OCI-LY1 (cell line): ENCODE results near the gene C19orf25.
"Not testable (repeated sequence)": the region's sequence is repeated elsewhere in the genome, so short reads cannot be mapped to it uniquely, and the experiment has no call there.

Source experiments
- H2AFZ ChIP-seq: fragments of 200-600 bp; sonication (generic), shearing (Covaris generic); 2 replicates; pipeline ENCODE4 v1.6.0; 2014; ENCODE audit warnings: antibody characterized with exemption, mild to moderate bottlenecking, low read length
- H3F3A ChIP-seq: fragments of 200-600 bp; sonication (generic), shearing (Covaris generic); 2 replicates; pipeline ENCODE4 v1.6.0; 2014; ENCODE audit warnings: mild to moderate bottlenecking, antibody characterized with exemption, low read length, moderate library complexity; ENCODE audit not compliant: insufficient read depth
- H3K27ac ChIP-seq: fragments of 200-600 bp; sonication (generic); 2 replicates; pipeline ENCODE4 v1.5.1; 2014; ENCODE audit warnings: low read length, mixed run types, mild to moderate bottlenecking, low read depth; ENCODE audit not compliant: poor library complexity, severe bottlenecking
- H3K27me3 ChIP-seq: fragments of 200-600 bp; sonication (generic); 2 replicates; pipeline ENCODE4 v1.6.0; 2014; ENCODE audit warnings: antibody characterized with exemption, mild to moderate bottlenecking, low read length, moderate library complexity; ENCODE audit not compliant: insufficient read depth
- H3K36me3 ChIP-seq: fragments of 200-600 bp; sonication (generic); 2 replicates; pipeline ENCODE4 v1.6.1; 2014; ENCODE audit warnings: mild to moderate bottlenecking, antibody characterized with exemption, low read length, moderate library complexity, mixed read lengths; ENCODE audit not compliant: insufficient read depth
- H3K4me1 ChIP-seq: fragments of 200-600 bp; sonication (generic); 2 replicates; pipeline ENCODE4 v1.5.1; 2014; ENCODE audit warnings: mild to moderate bottlenecking, low read length, moderate library complexity; ENCODE audit not compliant: insufficient read depth, severe bottlenecking
- H3K4me2 ChIP-seq: fragments of 200-600 bp; sonication (generic), shearing (Covaris generic); 2 replicates; pipeline ENCODE4 v1.6.1; 2014; ENCODE audit warnings: low read length
- H3K4me3 ChIP-seq: fragments of 200-600 bp; sonication (generic); 2 replicates; pipeline ENCODE4 v1.5.1; 2014; ENCODE audit warnings: low read length, low read depth, mild to moderate bottlenecking, mixed read lengths; ENCODE audit not compliant: poor library complexity, severe bottlenecking
- H3K79me2 ChIP-seq: fragments of 200-600 bp; shearing (Covaris generic); 2 replicates; pipeline ENCODE4 v1.6.1; 2016; ENCODE audit warnings: mixed run types, low read length, mixed read lengths; ENCODE audit not compliant: insufficient read depth
- H3K9ac ChIP-seq: fragments of 200-600 bp; sonication (generic), shearing (Covaris generic); 2 replicates; pipeline ENCODE4 v1.6.1; 2014; ENCODE audit warnings: mild to moderate bottlenecking, low read length, mixed read lengths
- H3K9me2 ChIP-seq: fragments of 200-600 bp; sonication (generic), shearing (Covaris generic); 2 replicates; pipeline ENCODE4 v1.6.1; 2014; ENCODE audit warnings: low read depth, mild to moderate bottlenecking, low read length, mixed read lengths
- H3K9me3 ChIP-seq: fragments of 200-600 bp; shearing (Covaris generic); 2 replicates; pipeline ENCODE4 v1.6.1; 2014; ENCODE audit warnings: low read length, mixed read lengths
- H4K20me1 ChIP-seq: fragments of 200-600 bp; sonication (generic), shearing (Covaris generic); 2 replicates; pipeline ENCODE4 v1.6.0; 2016; ENCODE audit warnings: mild to moderate bottlenecking, low read length; ENCODE audit not compliant: insufficient read depth
- CTCF ChIP-seq: fragments of 200-600 bp; sonication (generic), shearing (Covaris generic); IDR thresholded peaks from 2 replicates; pipeline ENCODE4 v1.5.1; 2017; ENCODE audit warnings: mild to moderate bottlenecking, antibody characterized with exemption, low read length, moderate library complexity, mixed read lengths
- EZH2 ChIP-seq: fragments of 200-600 bp; sonication (generic), shearing (Covaris generic); IDR thresholded peaks from 2 replicates; pipeline ENCODE4 v1.8.0; 2017; ENCODE audit warnings: borderline replicate concordance, mixed run types, mild to moderate bottlenecking, antibody characterized with exemption, low read length, moderate library complexity, mixed read lengths

The C19orf25 gene

GRCh38 chr19:1520203-1520780 is 41.3 kb upstream of the C19orf25 start:
- no peak overlapping the region for H2AFZ ChIP-seq
- no peaks in the 10 kb centered on the region for H4K20me1 ChIP-seq
- no peak overlapping the region for H3K4me3 ChIP-seq
- no peaks in the 10 kb centered on the region for H3K4me1 ChIP-seq
- no peaks in the 10 kb centered on the region for H3F3A ChIP-seq
- H3K9me3 ChIP-seq, result no peaks in the 10 kb centered on the region
- no peak overlapping the region for H3K4me2 ChIP-seq
- no peak overlapping the region for H3K9ac ChIP-seq
- H3K36me3 ChIP-seq, result no peaks in the 10 kb centered on the region
- no peaks in the 10 kb centered on the region for H3K9me2 ChIP-seq
- H3K27me3 ChIP-seq, result peaks cover 1% of the 10 kb centered on the region; the same call in 1 of the 2 replicates
- H3K79me2 ChIP-seq, result no peaks in the 10 kb centered on the region
- no peak overlapping the region for H3K27ac ChIP-seq
- TF ChIP-seq CTCF, result no peak
- TF ChIP-seq EZH2, result no peak

- not testable (repeated sequence) for H3K4me3 ChIP-seq
Observed at GRCh38 chr19:1519802-1520201, 40.8 kb upstream of the C19orf25 start.

GRCh38 chr19:1518471-1518870 is 39.5 kb upstream of the C19orf25 start:
- H3F3A ChIP-seq, result no peaks in the 10 kb centered on the region
- H3K9me3 ChIP-seq, result no peaks in the 10 kb centered on the region
- H3K36me3 ChIP-seq, result no peaks in the 10 kb centered on the region
- H2AFZ ChIP-seq, result no peak overlapping the region
- H3K27me3 ChIP-seq, result peaks cover 8% of the 10 kb centered on the region; the same call in 1 of the 2 replicates
- H3K27ac ChIP-seq, result no peak overlapping the region
- TF ChIP-seq CTCF (no peak), EZH2 (no peak)
- H4K20me1 ChIP-seq, result no peaks in the 10 kb centered on the region
- H3K9me2 ChIP-seq, result no peaks in the 10 kb centered on the region
- H3K4me1 ChIP-seq, result no peaks in the 10 kb centered on the region
- H3K79me2 ChIP-seq, result no peaks in the 10 kb centered on the region
- no peak overlapping the region for H3K9ac ChIP-seq
- H3K4me3 ChIP-seq, result no peak overlapping the region
- no peak overlapping the region for H3K4me2 ChIP-seq

More at GRCh38 chr19:1519802-1520201, 40.8 kb upstream of the C19orf25 start:
- H3F3A ChIP-seq, H4K20me1 ChIP-seq, H3K79me2 ChIP-seq, H3K27ac ChIP-seq, H2AFZ ChIP-seq, H3K4me1 ChIP-seq, H3K4me2 ChIP-seq, H3K9me3 ChIP-seq, H3K27me3 ChIP-seq, H3K9ac ChIP-seq, H3K36me3 ChIP-seq, H3K9me2 ChIP-seq: not testable (repeated sequence)

- Histone ChIP-seq H3K4me3 (no peak overlapping the region), H3K9ac (no peak overlapping the region), H2AFZ (no peak overlapping the region), H3K27ac (no peak overlapping the region), H3K9me3 (no peaks in the 10 kb centered on the region), H4K20me1 (no peaks in the 10 kb centered on the region), H3K79me2 (no peaks in the 10 kb centered on the region), H3F3A (no peaks in the 10 kb centered on the region), H3K27me3 (peaks cover 8% of the 10 kb centered on the region), H3K4me1 (no peaks in the 10 kb centered on the region), H3K36me3 (no peaks in the 10 kb centered on the region), H3K4me2 (no peak overlapping the region), H3K9me2 (no peaks in the 10 kb centered on the region)
- TF ChIP-seq CTCF (no peak), EZH2 (no peak)
Observed at GRCh38 chr19:1516395-1516753, 37.4 kb upstream of the C19orf25 start.
